Hepatic stellate cell (primary cell): Measurements from ENCODE around the gene PARP15.
A peak's percentile ranks its signal among the peaks of the same experiment; 100 is the strongest.
"Not testable (repeated sequence)": the region's sequence is repeated elsewhere in the genome, so short reads cannot be mapped to it uniquely, and the experiment has no call there.

ENCODE experiments used
- DNase-seq: peaks from one replicate; pipeline ENCODE4 v3.0.0; 2011; ENCODE audit warnings: low spot score

PARP15 gene

DNA sequence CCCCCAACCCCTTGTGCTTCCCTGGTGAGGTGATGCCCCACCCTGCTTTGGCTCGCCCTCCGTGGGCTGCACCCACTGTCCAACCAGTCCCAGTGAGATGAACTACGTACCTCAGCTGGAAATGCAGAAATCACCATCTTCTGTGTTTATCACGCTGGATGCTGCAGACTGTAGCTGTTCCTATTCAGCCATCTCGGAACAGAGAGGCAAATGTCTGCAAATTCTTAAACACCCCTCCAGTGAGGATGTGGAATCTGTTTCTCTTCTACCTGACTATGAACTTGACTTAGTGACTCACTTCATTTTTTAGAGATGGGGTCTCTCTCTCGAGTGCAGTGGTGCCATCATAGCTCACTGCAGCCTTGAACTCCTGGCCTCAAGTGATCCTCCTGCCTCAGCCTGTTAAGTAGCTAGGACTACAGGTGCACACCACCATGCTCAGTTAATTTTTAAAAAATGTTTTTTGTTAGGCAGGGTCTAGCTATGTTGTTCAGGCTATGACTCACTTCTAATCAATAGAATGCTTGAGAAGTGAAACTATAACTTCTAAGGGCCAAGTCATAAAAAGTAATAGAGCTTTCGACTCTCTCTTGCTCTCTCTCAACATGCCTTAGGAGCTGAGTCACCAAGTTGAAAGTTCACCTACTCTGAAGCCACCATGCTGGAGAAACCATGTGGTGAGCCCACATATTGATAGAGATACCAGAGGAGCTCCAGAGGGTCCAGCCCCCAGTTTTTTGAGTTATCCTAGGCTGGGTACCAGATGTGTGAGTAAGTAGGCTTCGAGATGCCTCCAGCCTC is 91.7 kb downstream of the PARP15 start:
- peak; percentile 14 for DNase-seq

DNA sequence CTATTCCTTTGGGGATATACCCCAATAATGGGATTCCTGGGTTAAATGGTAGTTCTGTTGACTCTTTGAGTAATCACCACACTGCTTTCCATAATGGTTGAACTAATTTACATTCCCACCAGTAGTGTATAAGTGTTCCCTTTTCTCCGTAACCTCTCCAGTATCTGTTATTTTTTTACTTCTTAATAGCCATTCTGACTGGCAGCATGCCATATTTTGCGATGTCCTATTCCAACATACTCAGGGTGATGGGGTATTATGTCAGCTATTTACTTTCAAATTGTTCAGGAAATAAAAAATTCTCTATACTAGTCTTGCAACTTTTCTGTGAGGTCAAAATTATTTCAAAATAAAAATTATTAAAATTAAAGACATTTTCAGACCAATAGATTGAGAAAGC is 94.1 kb downstream of the PARP15 start:
- no peak for DNase-seq

DNA sequence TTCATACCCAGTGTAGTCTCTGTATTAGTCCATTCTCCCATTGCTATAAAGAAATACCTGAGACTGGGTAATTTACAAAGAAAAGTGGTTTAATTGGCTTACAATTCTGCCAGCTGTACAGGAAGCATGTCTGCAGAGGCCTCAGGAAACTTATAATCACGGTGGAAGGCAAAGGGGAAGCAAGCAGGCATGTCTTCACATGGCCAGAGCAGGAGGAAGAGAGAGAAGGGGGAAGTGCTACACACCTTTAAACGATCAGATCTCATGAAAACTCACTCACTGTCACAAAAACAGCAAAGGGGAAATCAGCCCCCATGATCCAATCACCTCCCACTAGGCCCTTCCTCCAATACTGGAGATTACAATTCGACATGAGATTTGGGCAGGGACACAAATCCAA is 96.9 kb downstream of the PARP15 start:
- no peak for DNase-seq

DNA sequence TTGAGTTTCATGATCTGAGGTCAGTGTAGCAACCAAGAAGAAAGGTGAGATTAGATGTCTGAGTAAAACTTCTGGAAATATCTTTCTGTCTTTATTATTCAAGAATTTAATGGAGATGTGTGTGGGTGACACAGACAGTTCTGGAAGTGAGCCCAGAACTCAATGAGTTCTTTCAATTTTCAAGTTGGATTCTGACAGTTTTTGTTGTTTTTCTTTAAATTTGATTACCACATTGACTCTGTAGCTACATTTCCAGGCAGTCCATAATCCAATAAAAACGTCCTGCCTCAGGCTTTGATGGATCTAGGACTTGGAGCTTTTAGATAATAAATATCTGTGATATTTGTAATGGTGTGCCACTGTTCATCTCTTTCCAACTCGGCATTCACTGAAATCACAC is 99.3 kb downstream of the PARP15 start:
- no peak for DNase-seq

DNA sequence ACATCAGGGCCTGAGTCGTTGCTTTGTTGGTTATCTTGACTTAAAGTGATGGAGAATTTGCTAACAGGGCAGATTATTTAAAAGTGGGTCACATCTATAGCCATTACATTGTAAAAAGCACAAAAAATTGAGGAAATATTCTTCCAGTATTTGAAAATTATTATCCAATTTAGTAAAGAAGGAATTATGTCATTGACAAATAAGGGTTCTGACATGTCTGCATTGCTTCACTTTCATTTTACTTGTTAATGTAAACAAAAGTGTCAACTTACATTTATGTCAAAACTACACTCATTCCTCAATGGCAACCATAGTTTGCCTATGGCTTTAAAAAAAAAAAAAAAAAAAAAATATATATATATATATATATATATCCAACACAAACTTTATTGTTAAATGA is 99.8 kb downstream of the PARP15 start:
- no peak for DNase-seq

DNA sequence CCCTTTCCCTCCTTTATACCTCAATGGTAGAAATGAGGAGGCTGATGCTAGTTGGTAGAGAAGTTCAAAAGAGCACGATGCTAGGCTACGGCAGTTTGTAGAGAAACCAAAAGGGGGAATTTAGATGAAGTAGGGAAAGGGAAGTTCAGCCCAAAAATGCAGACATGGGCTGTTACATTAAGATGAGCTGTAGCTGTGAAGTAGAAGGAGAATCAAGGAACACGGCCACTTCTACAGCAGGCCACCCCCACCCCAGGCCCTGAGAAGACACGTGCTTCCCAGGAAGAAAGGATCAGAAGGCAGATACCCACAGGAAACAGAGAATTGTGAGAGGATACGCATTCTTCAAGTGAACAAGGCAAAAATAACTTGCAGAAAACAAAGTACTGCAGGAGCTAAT is 101.1 kb downstream of the PARP15 start:
- DNase-seq = no peak

DNA sequence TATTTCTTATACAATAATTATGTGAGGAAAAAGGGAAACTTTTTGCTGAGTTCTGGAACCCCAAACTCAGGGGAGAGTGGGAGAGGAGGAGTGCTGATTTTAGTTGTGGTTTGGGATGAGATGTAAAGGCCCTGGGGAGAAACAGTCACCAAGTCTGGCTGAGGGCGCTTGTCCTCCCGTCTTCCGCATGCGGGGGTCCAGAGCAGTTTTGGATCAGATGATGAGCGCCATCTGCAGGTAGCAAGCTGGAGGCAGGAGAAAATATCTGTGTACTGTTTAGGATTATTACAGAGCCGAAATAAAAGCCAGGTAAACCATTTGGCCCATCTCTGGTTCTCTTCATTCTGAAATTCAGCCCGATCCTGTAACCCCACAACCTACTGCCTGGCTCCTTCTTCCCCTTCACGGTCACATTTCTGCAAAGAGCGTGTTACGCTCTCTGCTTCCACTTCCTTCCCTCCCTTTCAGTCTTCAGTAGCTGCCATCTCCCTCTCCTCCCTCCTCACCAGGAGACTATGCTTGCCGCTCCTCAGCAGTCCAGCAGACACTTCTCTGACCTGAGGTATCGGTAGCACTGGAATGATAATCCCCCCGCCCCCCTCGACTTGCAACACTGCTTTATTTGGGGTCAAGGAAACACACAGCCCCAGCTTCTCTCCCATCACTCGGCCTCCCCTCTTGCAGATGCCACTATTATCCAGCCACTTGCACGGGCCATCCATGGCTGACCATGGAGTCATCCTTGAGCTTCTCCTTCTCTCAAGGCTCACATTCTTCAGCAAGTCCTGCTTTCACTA is 101.8 kb downstream of the PARP15 start:
- peak; percentile 62 for DNase-seq

DNA sequence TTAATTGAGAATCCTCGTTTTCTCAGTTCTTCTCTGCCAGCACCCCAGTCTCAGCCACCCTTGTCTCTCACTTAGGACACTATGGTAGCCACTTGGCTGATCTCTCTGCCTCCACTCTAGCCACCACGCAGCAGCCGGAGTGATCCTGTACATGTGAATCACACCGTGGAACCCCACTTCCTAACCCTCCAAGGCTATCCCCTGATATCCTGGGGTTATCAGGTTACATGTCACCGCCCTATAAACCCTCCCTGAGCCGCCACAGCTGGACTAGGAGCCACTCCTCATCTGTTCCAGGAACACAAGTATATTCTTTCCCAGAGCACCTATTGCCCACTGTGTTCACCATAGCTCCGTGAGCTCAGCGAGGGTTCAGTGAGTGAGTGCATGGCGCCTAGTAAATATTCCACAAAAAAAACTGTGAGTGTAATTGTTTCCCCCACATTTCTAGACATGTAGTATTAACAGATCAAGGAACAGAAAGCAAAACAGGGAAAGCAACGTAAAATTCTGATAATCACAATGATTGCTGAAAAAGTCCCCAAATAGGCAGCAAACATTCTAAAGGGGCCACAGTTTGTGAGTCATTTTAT is 102.5 kb downstream of the PARP15 start:
- DNase-seq = peak; percentile 9

DNA sequence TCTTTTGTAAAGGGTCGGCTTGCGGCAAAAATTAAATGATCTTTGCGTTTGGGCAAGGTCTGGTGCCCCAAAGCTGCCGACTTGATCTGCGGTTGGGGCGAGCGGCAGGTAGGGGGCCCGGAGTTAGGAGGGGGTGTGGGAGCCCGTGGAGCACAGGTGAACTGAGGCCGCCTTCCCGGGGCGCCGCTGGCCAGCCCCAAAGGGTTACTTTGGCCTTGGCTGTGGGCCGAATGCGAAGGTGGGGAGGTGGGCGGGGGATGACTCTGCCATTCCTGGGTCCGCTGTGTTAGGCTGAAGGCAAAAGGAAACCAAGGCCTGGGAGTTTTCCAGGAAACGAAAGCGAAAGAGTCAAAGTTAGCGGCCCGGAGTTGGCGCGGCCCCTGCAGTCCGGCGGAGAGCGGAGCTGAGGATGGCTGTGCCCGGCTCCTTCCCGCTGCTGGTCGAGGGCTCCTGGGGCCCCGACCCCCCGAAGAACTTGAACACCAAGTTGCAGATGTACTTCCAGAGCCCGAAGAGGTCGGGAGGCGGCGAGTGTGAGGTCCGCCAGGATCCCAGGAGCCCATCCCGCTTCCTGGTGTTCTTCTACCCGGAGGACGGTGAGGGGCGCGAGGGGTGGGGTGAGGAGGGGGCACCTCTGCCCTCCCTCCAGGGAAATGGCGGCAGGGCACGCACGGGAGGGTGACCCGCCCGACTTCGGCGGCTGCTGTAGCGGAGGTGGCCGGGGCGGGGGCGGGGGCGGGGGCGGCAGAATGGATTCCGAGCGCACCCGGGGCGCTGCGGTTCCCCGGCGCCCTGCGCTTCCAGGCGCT is 103.2 kb downstream of the PARP15 start, which contains the start of gene PARP14:
PARP14 (plus strand) TSS at position 365 of the 809 bp plus-strand sequence; CDS start at position 410, 45 bp downstream.
- DNase-seq = peak; percentile 58

DNA sequence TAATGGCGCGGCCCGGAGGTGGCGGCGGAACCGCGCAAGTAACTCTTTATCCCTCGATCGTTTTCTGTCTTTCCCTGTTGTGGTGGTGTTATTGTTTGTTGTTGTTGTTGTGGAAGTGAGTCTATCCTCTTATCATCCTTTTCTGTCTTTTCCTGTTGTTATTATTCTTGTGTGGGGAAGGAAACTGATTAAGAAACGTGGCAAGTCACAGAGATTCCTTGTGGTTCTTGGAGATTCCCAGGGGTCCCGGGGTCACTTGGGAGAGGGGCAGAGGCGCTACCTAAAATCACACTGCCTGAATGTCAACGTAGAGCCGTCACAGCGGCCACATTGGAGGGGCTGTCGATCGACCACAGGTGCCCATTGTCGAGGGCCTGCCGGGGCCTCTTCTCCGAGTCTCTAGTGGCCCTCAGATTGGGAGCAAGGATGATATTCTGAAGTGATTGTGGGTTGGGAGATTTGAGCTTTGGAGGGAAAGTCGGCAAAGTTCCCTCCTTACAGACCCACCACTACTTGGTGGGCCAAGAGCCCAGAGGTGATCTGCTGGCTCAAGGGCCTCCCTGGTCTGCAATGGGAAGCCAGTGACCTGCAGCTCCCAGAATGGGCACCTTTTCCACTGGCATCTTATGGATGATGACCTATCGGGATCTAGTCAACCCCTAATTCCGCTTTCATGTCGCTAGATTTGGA is 104.0 kb downstream of the PARP15 start:
- DNase-seq = peak; percentile 4

DNA sequence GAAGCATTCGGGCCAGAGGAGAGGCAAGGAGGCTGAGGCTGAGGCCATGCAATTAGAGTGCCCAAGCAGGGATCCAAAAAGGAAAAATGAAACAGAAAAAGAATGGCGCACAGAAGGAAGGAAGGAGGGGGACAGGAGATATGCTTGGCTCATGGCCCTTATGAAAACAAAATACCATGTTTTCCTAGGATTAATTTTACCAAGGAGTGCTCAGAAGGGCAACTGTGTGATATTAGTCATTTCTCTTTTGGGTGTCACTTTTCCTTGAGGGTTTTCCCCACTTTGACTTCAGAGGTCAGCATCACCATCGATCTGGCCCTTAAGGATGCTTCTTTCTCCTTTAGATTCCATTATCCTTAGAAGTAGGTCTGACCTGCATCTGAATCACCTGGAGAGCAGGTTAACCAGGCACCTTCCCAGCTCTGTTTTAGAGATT is 104.5 kb downstream of the PARP15 start:
- DNase-seq = no peak

DNA sequence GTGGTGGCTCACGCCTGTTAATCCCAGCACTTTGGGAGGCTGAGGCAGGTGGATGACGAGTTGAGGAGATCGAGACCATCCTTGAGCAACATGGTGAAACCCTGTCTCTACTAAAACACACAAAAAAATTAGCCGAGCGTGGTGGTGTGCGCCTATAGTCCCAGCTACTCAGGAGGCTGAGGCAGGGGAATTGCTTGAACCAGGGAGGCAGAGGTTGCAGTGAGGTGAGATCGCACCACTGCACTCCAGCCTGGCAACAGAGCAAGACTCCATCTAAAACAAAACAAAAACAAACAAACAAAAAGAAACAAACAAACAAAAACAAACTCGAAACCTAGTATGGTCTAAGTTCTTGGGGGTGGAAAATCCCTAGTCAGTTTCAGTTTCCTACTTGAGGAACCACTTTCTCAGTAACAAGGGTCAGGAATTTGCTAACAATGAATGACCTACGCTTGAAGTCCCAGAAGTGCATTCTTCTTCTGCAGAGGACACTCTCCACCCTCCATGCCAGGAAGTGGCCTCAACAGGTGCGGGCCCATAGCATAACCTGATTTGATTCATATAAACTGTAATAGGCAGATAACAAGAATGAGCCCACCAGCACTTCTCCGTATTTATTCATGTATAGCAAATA is 105.4 kb downstream of the PARP15 start:
- not testable (repeated sequence) for DNase-seq

DNA sequence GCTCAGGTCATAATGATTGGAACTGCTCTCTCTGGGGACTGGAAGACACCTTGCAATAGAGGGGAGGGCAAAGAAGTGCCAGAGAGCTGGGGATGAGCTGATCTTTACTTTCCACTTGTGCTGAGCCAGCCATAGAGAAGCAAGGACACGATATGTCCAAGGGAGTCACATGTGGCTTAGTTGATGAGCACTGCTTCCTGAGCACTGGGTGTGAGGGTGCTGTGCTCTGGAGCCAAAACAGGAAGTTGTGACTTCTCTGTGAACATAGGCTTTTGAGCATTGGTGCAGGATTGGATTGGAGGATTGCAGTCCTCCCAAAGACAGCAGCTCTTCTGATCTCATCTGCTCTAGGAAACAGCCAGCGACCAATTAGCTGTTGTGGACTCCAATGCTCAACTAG is 109.8 kb downstream of the PARP15 start:
- no peak for DNase-seq
